B cell (primary cell): ENCODE results near the gene CA5A. TPM values are rescaled to one million over a fixed set of nuclear protein-coding genes. Genes with fewer than 3 reads are reported as not detected.

ENCODE experiments used
- ATAC-seq: fragments of 200-7000 bp; cut with Tn5 transposase; one replicate; pipeline ENCODE4 v1.10.0; 2021; ENCODE audit warnings: low read depth, mild to moderate bottlenecking, moderate number of reproducible peaks, moderate library complexity
- CTCF ChIA-PET: fragments of 350-600 bp; sonication (Branson Sonifier 250); formaldehyde crosslinking; loops from one replicate; lab custom pipeline; 2021; ENCODE audit warnings: antibody characterized with exemption, inconsistent platforms; lab: Charles Lee
- POLR2A ChIA-PET: fragments of 350-600 bp; sonication (Branson Sonifier 250); formaldehyde crosslinking; loops from one replicate; lab custom pipeline; 2021; ENCODE audit warnings: antibody characterized with exemption; lab: Charles Lee
- DNase-seq: peaks from one replicate; pipeline ENCODE4 v3.0.0; 2013
- H2AFZ ChIP-seq: 2 replicates; pipeline ENCODE4 v1.6.1; 2012; ENCODE audit warnings: mild to moderate bottlenecking, low read depth, low read length; ENCODE audit not compliant: insufficient read depth, poor library complexity, severe bottlenecking
- H3K27ac ChIP-seq, 2 donors: 1 replicate in 1 of 2; 2 replicates in 1 of 2; pipeline ENCODE4 v1.5.1; 2012 to 2013; ENCODE audit warnings: low read length in 2 of 2, mild to moderate bottlenecking in 2 of 2, moderate library complexity in 1 of 2
- H3K27me3 ChIP-seq, 4 experiments: fragments of 200-600 bp in 1 of 4; sonication (generic) in 1 of 4; replicated peaks in 1 of 4; 1 replicate in 2 of 4; 2 replicates in 2 of 4; pipeline versions ENCODE4 v1.6.1 to v1.7.0; 2013 to 2016; ENCODE audit warnings: low read length in 3 of 4, mild to moderate bottlenecking in 2 of 4, mixed read lengths in 1 of 4, moderate library complexity in 1 of 4; ENCODE audit not compliant: insufficient read depth in 4 of 4, control insufficient read depth in 3 of 4; ENCODE audit errors: control extremely low read depth in 1 of 4
- H3K36me3 ChIP-seq, 2 experiments: replicated peaks in 1 of 2; 1 replicate in 1 of 2; 2 replicates in 1 of 2; pipeline versions ENCODE4 v1.6.1 to v1.7.1; 2013; ENCODE audit warnings: low read length in 1 of 2; ENCODE audit not compliant: insufficient read depth in 2 of 2, control insufficient read depth in 1 of 2; ENCODE audit errors: control extremely low read depth in 1 of 2, extremely low read depth in 1 of 2
- H3K4me1 ChIP-seq, 2 donors: fragments of 200-600 bp in 1 of 2; sonication (generic) in 1 of 2; 1 replicate in 1 of 2; 2 replicates in 1 of 2; pipeline versions ENCODE4 v1.5.1 to v1.6.1; 2013 to 2017; ENCODE audit warnings: low read length in 2 of 2; ENCODE audit not compliant: control insufficient read depth in 2 of 2, insufficient read depth in 2 of 2
- H3K4me2 ChIP-seq: replicated peaks from 2 replicates; pipeline ENCODE3; 2012; ENCODE audit warnings: mild to moderate bottlenecking, low read depth, low read length; ENCODE audit not compliant: poor library complexity, severe bottlenecking
- H3K4me3 ChIP-seq, 5 experiments: fragments of 200-600 bp in 1 of 5; sonication (generic) in 1 of 5; 1 replicate in 3 of 5; 2 replicates in 2 of 5; pipeline versions ENCODE4 v1.5.1 to v1.7.0; 2011 to 2016; ENCODE audit warnings: low read length in 4 of 5, mild to moderate bottlenecking in 4 of 5, low read depth in 2 of 5, control low read depth in 1 of 5, moderate library complexity in 1 of 5; ENCODE audit not compliant: insufficient read depth in 1 of 5; ENCODE audit errors: control extremely low read depth in 1 of 5, extremely low read depth in 1 of 5
- H3K79me2 ChIP-seq: fragments of 200-600 bp; sonication (generic); one replicate; pipeline ENCODE4 v1.6.0; 2016; ENCODE audit warnings: low read length; ENCODE audit not compliant: control insufficient read depth, insufficient read depth
- H3K9ac ChIP-seq: fragments of 200-600 bp; sonication (generic); 2 replicates; pipeline ENCODE4 v1.6.1; 2017; ENCODE audit warnings: mild to moderate bottlenecking, low read length, moderate library complexity
- H3K9me3 ChIP-seq, 3 donors: one replicate each; pipeline versions ENCODE4 v1.6.1 to v1.7.1; 2013; ENCODE audit warnings: low read length in 2 of 3; ENCODE audit not compliant: control insufficient read depth in 2 of 3, insufficient read depth in 1 of 3; ENCODE audit errors: control extremely low read depth in 1 of 3
- H4K20me1 ChIP-seq: 2 replicates; pipeline ENCODE4 v1.6.0; 2012; ENCODE audit warnings: mild to moderate bottlenecking, low read length; ENCODE audit not compliant: insufficient read depth, control insufficient read depth, poor library complexity, severe bottlenecking
- H3K27ac Mint-ChIP-seq: one replicate; pipeline ENCODE4 v1.8.0; 2021; ENCODE audit warnings: mixed read lengths
- H3K27me3 Mint-ChIP-seq: one replicate; pipeline ENCODE4 v1.8.0; 2021; ENCODE audit warnings: mixed read lengths
- H3K4me1 Mint-ChIP-seq: one replicate; pipeline ENCODE4 v1.8.0; 2021; ENCODE audit warnings: mixed read lengths
- H3K4me3 Mint-ChIP-seq: one replicate; pipeline ENCODE4 v1.8.0; 2021; ENCODE audit warnings: mixed read lengths
- H3K9me3 Mint-ChIP-seq: one replicate; pipeline ENCODE4 v1.8.0; 2022; ENCODE audit warnings: mixed read lengths; ENCODE audit not compliant: insufficient read depth
- EZH2 ChIP-seq: IDR thresholded peaks from 2 replicates; pipeline ENCODE4 v1.6.1; 2012; ENCODE audit warnings: borderline replicate concordance, low read depth, mild to moderate bottlenecking, moderate library complexity, low read length; ENCODE audit not compliant: insufficient read depth, poor library complexity, severe bottlenecking
- WGBS: methylation state at CpG from one replicate; pipeline ENCODE4 v1.1.5; 2013; ENCODE audit warnings: missing lambda C conversion rate; ENCODE audit not compliant: insufficient coverage; 5-methylcytosine and 5-hydroxymethylcytosine counted together
- intact Hi-C: fragments of 100-400 bp; cut with micrococcal nuclease; formaldehyde crosslinking; loops from one replicate; pipeline ENCODE4 v1.10.0; 2022
- polyA plus RNA-seq: library from polyadenylated mRNA; depleted of rRNA; stranded (reverse); fragments of >200 nt; gene quantifications from 2 replicates; pipeline ENCODE4 v1.2.3, GENCODE V29; 2012
- small RNA-seq: library from RNA; depleted of rRNA; stranded (forward); fragments of <200 nt; gene quantifications from one replicate; pipeline ENCODE3, GENCODE V24; 2012; ENCODE audit warnings: low replicate concordance, low read depth; ENCODE audit not compliant: insufficient read length
- total RNA-seq, 2 donors: library from RNA; stranded (reverse); fragments of 120-200 nt in 1 of 2; gene quantifications; 1 replicate in 1 of 2; 2 replicates in 1 of 2; pipeline versions ENCODE4 v1.2.3 to v1.2.4, GENCODE V29; 2013 to 2022
- TF ChIP-seq, protein P1 (sequence below): fragments of 200-600 bp; IDR thresholded peaks from one replicate; pipeline ENCODE4 v1.8.0; 2022; ENCODE audit warnings: antibody characterized with exemption, mild to moderate bottlenecking

The CA5A gene
- total and polyA plus RNA-seq, 2 donors (not counting 1 experiment from before 2014, with no cell fraction given), result 0.27 TPM; not detected in 1

DNA sequence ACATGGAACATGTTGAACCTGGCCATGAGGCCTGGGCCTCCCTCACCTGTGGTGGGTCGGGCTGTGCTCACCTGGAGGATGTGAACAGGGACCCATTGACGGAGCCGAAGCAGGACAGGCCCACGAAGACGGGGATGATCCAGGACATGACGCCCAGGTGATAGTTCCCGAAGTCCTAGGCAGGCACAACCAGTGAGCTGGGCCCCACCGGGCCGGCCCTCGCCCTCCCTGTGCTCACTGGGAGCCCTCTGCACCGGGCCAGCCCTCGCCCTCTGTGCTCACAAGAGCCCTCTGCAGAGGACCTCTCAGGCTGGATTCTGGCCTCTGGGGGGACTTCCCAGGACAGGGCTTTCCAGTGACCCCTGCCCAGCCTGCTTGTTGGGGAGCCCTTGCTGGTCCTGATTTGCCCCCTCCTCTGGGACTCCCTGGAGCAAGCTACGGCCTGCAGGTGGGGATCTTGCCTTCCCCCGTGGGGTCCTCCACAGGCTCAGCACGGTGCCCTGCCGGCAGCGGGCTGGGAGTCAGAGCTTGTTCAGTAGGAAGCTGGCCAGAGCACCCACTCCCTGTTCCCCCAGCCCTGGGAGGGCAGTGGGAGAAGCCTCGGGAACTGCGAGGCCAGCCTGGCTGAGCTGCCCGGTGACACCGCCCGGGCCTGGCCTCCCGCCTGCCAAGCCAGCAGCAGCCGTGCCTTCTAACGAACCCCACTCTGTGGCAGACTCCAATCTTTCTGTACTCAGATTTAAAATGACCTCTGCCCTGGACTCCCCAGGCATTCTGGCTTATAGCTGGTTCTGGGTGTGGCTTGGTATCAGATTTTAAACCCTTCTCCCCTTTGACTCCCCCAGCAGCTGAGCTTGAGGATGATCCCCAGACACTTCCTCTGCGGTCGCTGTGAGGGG lies 97.4 kb downstream of the CA5A start:
- Mint-ChIP-seq H3K9me3 (no peaks in the 10 kb centered on the region), H3K27me3 (no peaks in the 10 kb centered on the region), H3K4me3 (no peak overlapping the region), H3K4me1 (peaks cover 10% of the 10 kb centered on the region), H3K27ac (no peak overlapping the region)
- H4K20me1 ChIP-seq, result no peaks in the 10 kb centered on the region
- ATAC-seq (no peak), DNase-seq (no peak)
- no peaks in the 10 kb centered on the region for H3K9me3 ChIP-seq
- CTCF ChIA-PET, result interaction anchor here (0.7 to 2.2 kb wide), 4 partner anchors 11 to 550 kb away, joined by 3 to 12 read pairs (median 4); no protein-coding TSS in a partner anchor
- no peak overlapping the region for H3K4me3 ChIP-seq
- intact Hi-C loops, result no loop called here
- H3K36me3 ChIP-seq, result peaks cover 0 to 20% of the 10 kb centered on the region in 2 experiments
- POLR2A ChIA-PET, result no interaction called here
- peaks cover 6% of the 10 kb centered on the region for H3K79me2 ChIP-seq
- peaks cover 0 to 22% of the 10 kb centered on the region in 2 donors for H3K4me1 ChIP-seq
- H2AFZ ChIP-seq, result no peak overlapping the region
- H3K27me3 ChIP-seq, result no peaks in the 10 kb centered on the region
- no peak for TF ChIP-seq EZH2
- TF ChIP-seq, protein P1, sequence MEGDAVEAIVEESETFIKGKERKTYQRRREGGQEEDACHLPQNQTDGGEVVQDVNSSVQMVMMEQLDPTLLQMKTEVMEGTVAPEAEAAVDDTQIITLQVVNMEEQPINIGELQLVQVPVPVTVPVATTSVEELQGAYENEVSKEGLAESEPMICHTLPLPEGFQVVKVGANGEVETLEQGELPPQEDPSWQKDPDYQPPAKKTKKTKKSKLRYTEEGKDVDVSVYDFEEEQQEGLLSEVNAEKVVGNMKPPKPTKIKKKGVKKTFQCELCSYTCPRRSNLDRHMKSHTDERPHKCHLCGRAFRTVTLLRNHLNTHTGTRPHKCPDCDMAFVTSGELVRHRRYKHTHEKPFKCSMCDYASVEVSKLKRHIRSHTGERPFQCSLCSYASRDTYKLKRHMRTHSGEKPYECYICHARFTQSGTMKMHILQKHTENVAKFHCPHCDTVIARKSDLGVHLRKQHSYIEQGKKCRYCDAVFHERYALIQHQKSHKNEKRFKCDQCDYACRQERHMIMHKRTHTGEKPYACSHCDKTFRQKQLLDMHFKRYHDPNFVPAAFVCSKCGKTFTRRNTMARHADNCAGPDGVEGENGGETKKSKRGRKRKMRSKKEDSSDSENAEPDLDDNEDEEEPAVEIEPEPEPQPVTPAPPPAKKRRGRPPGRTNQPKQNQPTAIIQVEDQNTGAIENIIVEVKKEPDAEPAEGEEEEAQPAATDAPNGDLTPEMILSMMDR, result no peak
- no peak overlapping the region for H3K4me2 ChIP-seq
- 91% methylated on average over 25 of the region's 27 CpGs for WGBS
- H3K27ac ChIP-seq, result no peak overlapping the region
- H3K9ac ChIP-seq, result no peak overlapping the region

Small RNAs within 50 kb of the gene (small RNA-seq; reads per million reads assigned to genes)
- gene AC127455.1, result not detected

Other genes starting within 250 kb of the CA5A start
- gene KLHDC4, start 170.5 kb downstream of the CA5A start, total RNA-seq, result 90.8 and 115 TPM in 2 replicates
- gene KLHDC4, start 170.5 kb downstream of the CA5A start, polyA plus RNA-seq, result 51.3 and 58.1 TPM in 2 replicates
- gene SLC7A5, start 67.0 kb downstream of the CA5A start, total RNA-seq, result 20.5 and 20.9 TPM in 2 replicates
- gene SLC7A5, start 67.0 kb downstream of the CA5A start, polyA plus RNA-seq, result 2.5 and 19.0 TPM in 2 replicates
- gene BANP, start 14.9 kb upstream of the CA5A start, total RNA-seq, result 181 and 212 TPM in 2 replicates
- 44.4 and 60.0 TPM in 2 replicates for gene BANP, start 14.9 kb upstream of the CA5A start, polyA plus RNA-seq